K562 (cell line): Measurements from ENCODE around the gene WDFY2. TPM values are rescaled to one million over a fixed set of nuclear protein-coding genes. Genes with fewer than 3 reads are reported as not detected.

Source experiments
- ARID3A ChIP-seq: IDR thresholded peaks from 2 replicates; pipeline ENCODE4 v1.6.1; 2012; ENCODE audit warnings: low read depth, low read length, improper control_type of control experiment, borderline replicate concordance
- ARID4B ChIP-seq: sonication (generic); formaldehyde crosslinking; IDR thresholded peaks from 2 replicates; pipeline ENCODE4 v1.8.0; 2022; ENCODE audit warnings: mild to moderate bottlenecking, missing genetic modification reagents
- ARNT ChIP-seq, 2 experiments: fragments of 450-650 bp; IDR thresholded peaks; 2 replicates each; pipeline ENCODE4 v1.6.1; 2016; ENCODE audit warnings: mild to moderate bottlenecking in 1 of 2
- CHD1 ChIP-seq: fragments of 200-600 bp; sonication (generic); IDR thresholded peaks from one replicate; pipeline ENCODE4 v1.6.1; 2012; ENCODE audit warnings: mild to moderate bottlenecking, moderate library complexity, low read length, inconsistent platforms
- GTF3C2 ChIP-seq: IDR thresholded peaks from 3 replicates; pipeline ENCODE4 v1.6.1; 2011; ENCODE audit warnings: borderline replicate concordance, mild to moderate bottlenecking, moderate library complexity; ENCODE audit not compliant: insufficient read length; ENCODE audit errors: extremely low read depth
- MEF2D ChIP-seq: conservative IDR thresholded peaks from 2 replicates; pipeline ENCODE4 v1.6.1; 2016; ENCODE audit warnings: low read depth, missing genetic modification characterization, missing compliant biosample characterization
- MYC ChIP-seq, 2 experiments: fragments of 250-450 bp in 1 of 2; sonication (Bioruptor Pico) in 1 of 2; IDR thresholded peaks; 2 replicates each; pipeline versions ENCODE4 v1.5.1 to v1.6.1; 2012 to 2021; ENCODE audit warnings: low read depth in 2 of 2, borderline replicate concordance in 1 of 2, improper control_type of control experiment in 1 of 2, low read length in 1 of 2, mild to moderate bottlenecking in 1 of 2, moderate library complexity in 1 of 2
- NCOA1 ChIP-seq: fragments of 450-650 bp; IDR thresholded peaks from 2 replicates; pipeline ENCODE4 v1.6.1; 2016; ENCODE audit warnings: low read depth
- NCOA4 ChIP-seq: fragments of 450-650 bp; IDR thresholded peaks from 2 replicates; pipeline ENCODE4 v1.6.1; 2018; ENCODE audit warnings: mild to moderate bottlenecking; ENCODE audit not compliant: partially characterized antibody
- PHB2 ChIP-seq: fragments of 450-650 bp; IDR thresholded peaks from 2 replicates; pipeline ENCODE4 v1.6.1; 2017; ENCODE audit warnings: low read depth
- RBFOX2 ChIP-seq: fragments of 200-400 bp; formaldehyde crosslinking; IDR thresholded peaks from 2 replicates; pipeline ENCODE4 v1.6.1; 2017; ENCODE audit warnings: low read depth, mild to moderate bottlenecking, low read length, moderate library complexity
- SMARCB1 ChIP-seq: IDR thresholded peaks from 2 replicates; pipeline ENCODE4 v1.6.1; 2011; ENCODE audit warnings: improper control_type of control experiment, low read depth; ENCODE audit not compliant: insufficient read length
- SMARCE1 ChIP-seq: fragments of 450-650 bp; IDR thresholded peaks from 2 replicates; pipeline ENCODE4 v1.7.1; 2016; ENCODE audit warnings: mild to moderate bottlenecking
- TBL1XR1 ChIP-seq, 2 experiments: IDR thresholded peaks; 2 replicates each; pipeline ENCODE4 v1.6.1; 2012; ENCODE audit warnings: improper control_type of control experiment in 2 of 2, low read length in 2 of 2, mild to moderate bottlenecking in 1 of 2
- ZBTB1 ChIP-seq: sonication (generic); formaldehyde crosslinking; IDR thresholded peaks from 2 replicates; pipeline ENCODE4 v1.8.1; 2023; ENCODE audit warnings: missing genetic modification reagents, low read depth, mild to moderate bottlenecking, borderline replicate concordance
- ZBTB17 ChIP-seq: fragments of 450-650 bp; formaldehyde crosslinking; IDR thresholded peaks from 2 replicates; pipeline ENCODE4 v1.4.0; 2020; ENCODE audit warnings: mild to moderate bottlenecking
- ZNF175 ChIP-seq: fragments of 200-800 bp; sonication (Bioruptor generic); IDR thresholded peaks from 2 replicates; pipeline ENCODE4 v1.6.1; 2016; ENCODE audit warnings: low read depth, mild to moderate bottlenecking, missing genetic modification characterization, missing compliant biosample characterization
- ZNF253 ChIP-seq: fragments of 250-450 bp; sonication (Bioruptor Pico); conservative IDR thresholded peaks from 2 replicates; pipeline ENCODE4 v1.6.1; 2021; ENCODE audit warnings: mild to moderate bottlenecking
- ZNF324 ChIP-seq: fragments of 250-450 bp; sonication (Bioruptor Pico); IDR thresholded peaks from 2 replicates; pipeline ENCODE4 v1.4.0; 2020; ENCODE audit warnings: mild to moderate bottlenecking
- polyA plus RNA-seq, 8 experiments: library from polyadenylated mRNA; depleted of rRNA in 4 of 8; stranded (reverse) in 5 of 8; unstranded in 3 of 8; fragments of >200 nt; fragmentation: Nextera tagmentation in 2 of 8; fragmentation: Illumina TruSeq in 1 of 8; extraction: Ambion mirVana in 2 of 8; extraction: Trizol in 1 of 8; gene quantifications; 2 replicates each; pipeline versions ENCODE4 v1.2.1 to v1.2.3, GENCODE V29; 2011 to 2014; ENCODE audit warnings: inconsistent platforms in 1 of 8, missing spikeins in 1 of 8
- total RNA-seq, 7 experiments: library from RNA; depleted of rRNA in 6 of 7; stranded (reverse); fragments of >200 nt in 6 of 7; fragmentation: Illumina TruSeq in 2 of 7; extraction: Trizol in 2 of 7; gene quantifications; 2 replicates each; pipeline versions ENCODE4 v1.2.1 to v1.2.3, GENCODE V29; 2011 to 2021; ENCODE audit warnings: low replicate concordance in 1 of 7

Gene WDFY2
- total and polyA plus RNA-seq, 9 of the 15 experiments (the other 6 are each of a cell fraction or from before 2014, with no cell fraction given) = 0.66 to 6.4 (median 4.4) TPM

- TF ChIP-seq ZNF175 (no peak), MEF2D (0 out of 2 replicates have a peak, but pooled peaks have one; percentile 27), TBL1XR1 (IDR thresholded peaks at IDR 0.05; ENCODE audit: low read length in 2 of 2) (peak in 1 of 2 experiments; percentile 24; a peak in 1 of 4 replicates), ARNT (IDR thresholded peaks at IDR 0.05) (no peak), SMARCB1 (no peak), ZBTB17 (CRISPR knock-in tag) (no peak), ARID4B (CRISPR knock-in tag) (no peak), ZBTB1 (CRISPR knock-in tag) (peak; percentile 80; the same call in 1 of the 2 replicates), RBFOX2 (no peak), ZNF324 (CRISPR knock-in tag) (no peak), PHB2 (no peak), ARID3A (no peak), NCOA4 (no peak), ZNF253 (CRISPR knock-in tag) (no peak), NCOA1 (peak; percentile 56; the same call in 1 of the 2 replicates), MYC (IDR thresholded peaks at IDR 0.05; ENCODE audit: low read depth, low read length) (no peak), MYC (CRISPR knock-in tag; IDR thresholded peaks at IDR 0.05; ENCODE audit: borderline replicate concordance, low read depth) (no peak), CHD1 (no peak), GTF3C2 (no peak), SMARCE1 (peak; percentile 65; the same call in 1 of the 2 replicates)
These were observed 201.6 kb downstream of the WDFY2 start (continued) for GRCh38 chr13:51785712-51786424.
